ENCODE data around the gene RRM1.

- TF ChIP-seq POLR2A (IDR thresholded peaks at IDR 0.05) (no peak), POLR2AphosphoS5 (IDR thresholded peaks at IDR 0.05) (no peak), EP300 (IDR thresholded peaks at IDR 0.05) (no peak)
- TF ChIP-seq, protein P1, sequence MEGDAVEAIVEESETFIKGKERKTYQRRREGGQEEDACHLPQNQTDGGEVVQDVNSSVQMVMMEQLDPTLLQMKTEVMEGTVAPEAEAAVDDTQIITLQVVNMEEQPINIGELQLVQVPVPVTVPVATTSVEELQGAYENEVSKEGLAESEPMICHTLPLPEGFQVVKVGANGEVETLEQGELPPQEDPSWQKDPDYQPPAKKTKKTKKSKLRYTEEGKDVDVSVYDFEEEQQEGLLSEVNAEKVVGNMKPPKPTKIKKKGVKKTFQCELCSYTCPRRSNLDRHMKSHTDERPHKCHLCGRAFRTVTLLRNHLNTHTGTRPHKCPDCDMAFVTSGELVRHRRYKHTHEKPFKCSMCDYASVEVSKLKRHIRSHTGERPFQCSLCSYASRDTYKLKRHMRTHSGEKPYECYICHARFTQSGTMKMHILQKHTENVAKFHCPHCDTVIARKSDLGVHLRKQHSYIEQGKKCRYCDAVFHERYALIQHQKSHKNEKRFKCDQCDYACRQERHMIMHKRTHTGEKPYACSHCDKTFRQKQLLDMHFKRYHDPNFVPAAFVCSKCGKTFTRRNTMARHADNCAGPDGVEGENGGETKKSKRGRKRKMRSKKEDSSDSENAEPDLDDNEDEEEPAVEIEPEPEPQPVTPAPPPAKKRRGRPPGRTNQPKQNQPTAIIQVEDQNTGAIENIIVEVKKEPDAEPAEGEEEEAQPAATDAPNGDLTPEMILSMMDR (IDR thresholded peaks at IDR 0.05) = no peak
Measured at GRCh38 chr11:4123218-4123617, 28.6 kb downstream of the RRM1 start.

All from stomach (tissue), 4 donors.